ENCODE measurements around the gene STARD5.
"Not testable (repeated sequence)": the region's sequence is repeated elsewhere in the genome, so short reads cannot be mapped to it uniquely, and the experiment has no call there.

STARD5 gene

GRCh38 chr15:81323944-81324881 lies at the start of gene STARD5:
Gene STARD5, minus strand, starts transcription at chr15:81324141. Its CDS starts 42 bp downstream, at chr15:81324099.
- peak; percentile 99 for DNase-seq (ENCODE audit: low read depth, low spot score)

DNA sequence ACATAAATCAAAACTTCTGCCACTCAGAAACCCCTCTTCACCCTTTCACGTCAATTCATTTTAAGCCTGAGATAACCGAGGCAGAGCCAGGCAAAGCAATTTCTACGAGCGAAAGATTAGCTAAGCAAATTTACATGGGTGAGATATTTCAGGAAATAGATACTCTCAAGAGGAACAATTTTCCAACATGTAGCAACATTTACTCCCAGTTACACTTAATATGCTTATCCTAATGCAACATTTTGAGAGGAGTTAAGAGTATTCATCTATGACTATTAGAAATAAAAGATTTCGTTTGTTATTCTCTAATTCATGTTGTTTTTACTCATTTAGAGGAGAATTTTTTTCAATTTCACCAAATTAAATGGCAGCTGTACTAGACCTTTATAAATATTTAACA lies 49.2 kb upstream of the STARD5 start:
- DNase-seq (ENCODE audit: low read depth, low spot score): no peak

GRCh38 chr15:81372575-81372974 lies 48.6 kb upstream of the STARD5 start:
- no peak for DNase-seq (ENCODE audit: low read depth, low spot score)

GRCh38 chr15:81363718-81364500 lies 40.0 kb upstream of the STARD5 start:
- DNase-seq (ENCODE audit: low read depth, low spot score): no peak

- no peak for DNase-seq (ENCODE audit: low read depth, low spot score)
Observed at GRCh38 chr15:81363276-81363675, 39.3 kb upstream of the STARD5 start.

- DNase-seq (ENCODE audit: low read depth, low spot score): no peak
Observed at GRCh38 chr15:81362790-81363189, 38.8 kb upstream of the STARD5 start.

GRCh38 chr15:81361891-81362290 lies 38.0 kb upstream of the STARD5 start:
- no peak for DNase-seq (ENCODE audit: low read depth, low spot score)

- no peak for DNase-seq (ENCODE audit: low read depth, low spot score)
Observed at GRCh38 chr15:81360491-81360890, 36.5 kb upstream of the STARD5 start.

GRCh38 chr15:81358248-81358647 lies 34.3 kb upstream of the STARD5 start:
- no peak for DNase-seq (ENCODE audit: low read depth, low spot score)

- DNase-seq (ENCODE audit: low read depth, low spot score): no peak
Observed at GRCh38 chr15:81357180-81357686, 33.3 kb upstream of the STARD5 start.

GRCh38 chr15:81356252-81356651 lies 32.3 kb upstream of the STARD5 start:
- no peak for DNase-seq (ENCODE audit: low read depth, low spot score)

DNA sequence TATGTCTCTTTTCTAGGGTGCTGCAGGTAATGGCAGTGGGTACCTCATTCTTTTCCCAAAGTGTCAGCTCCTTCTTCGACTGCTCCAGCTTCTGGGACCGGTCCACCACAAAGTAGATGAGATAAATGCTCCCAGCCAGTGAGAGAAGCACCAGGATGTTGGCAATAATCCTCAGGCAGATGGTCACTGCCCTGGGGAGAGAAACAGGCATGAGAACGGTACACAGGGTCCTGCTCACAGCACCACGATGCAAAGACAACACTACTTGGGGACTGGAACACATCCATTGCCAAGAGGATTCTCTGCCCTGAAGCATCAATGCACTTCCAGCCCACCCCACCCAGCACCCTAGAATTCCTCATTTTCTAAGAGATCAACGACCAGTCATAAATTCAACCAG lies 27.7 kb upstream of the STARD5 start:
- no peak for DNase-seq (ENCODE audit: low read depth, low spot score)

- no peak for DNase-seq (ENCODE audit: low read depth, low spot score)
Observed at GRCh38 chr15:81349271-81349670, 25.3 kb upstream of the STARD5 start.

DNA sequence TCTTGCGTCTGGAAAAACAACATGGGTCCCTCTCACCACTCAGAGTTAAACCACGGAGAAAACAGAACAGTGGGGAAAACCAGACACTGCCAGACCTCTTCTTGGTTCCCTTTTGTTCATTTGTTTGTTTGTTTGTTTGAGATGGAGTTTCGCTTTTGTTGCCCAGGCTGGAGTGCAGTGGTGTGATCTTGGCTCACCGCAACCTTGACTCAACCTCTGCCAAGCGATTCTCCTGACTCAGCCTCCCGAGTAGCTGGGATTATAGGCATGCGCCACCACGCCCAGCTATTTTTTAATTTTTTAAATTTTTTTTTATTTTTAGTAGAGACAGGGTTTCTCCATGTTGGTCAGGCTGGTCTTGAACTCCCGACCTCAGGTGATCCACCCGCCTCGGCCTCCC lies 24.8 kb upstream of the STARD5 start:
- not testable (repeated sequence) for DNase-seq (ENCODE audit: low read depth, low spot score)

- DNase-seq (ENCODE audit: low read depth, low spot score): no peak
Observed at GRCh38 chr15:81347910-81348309, 24.0 kb upstream of the STARD5 start.

GRCh38 chr15:81346611-81347010 lies 22.7 kb upstream of the STARD5 start:
- no peak for DNase-seq (ENCODE audit: low read depth, low spot score)

DNA sequence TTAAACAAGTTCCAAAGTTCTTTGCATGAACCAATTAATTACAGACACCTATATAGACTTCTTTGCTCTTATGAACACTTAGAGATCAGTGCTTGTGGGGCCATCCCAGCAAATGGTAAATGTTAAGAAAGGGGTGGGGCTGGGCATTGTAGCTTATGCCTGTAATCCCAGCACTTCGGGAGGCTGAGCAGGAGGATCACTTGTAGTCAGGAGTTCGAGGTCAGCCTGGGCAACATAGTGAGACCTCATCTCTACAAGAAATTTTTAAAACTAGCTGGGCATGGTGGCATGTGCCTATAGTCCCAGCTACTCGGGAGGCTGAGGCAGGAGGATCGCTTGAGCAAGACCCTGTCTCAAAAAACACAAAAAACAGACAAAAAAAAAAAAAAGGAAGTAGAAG lies 19.4 kb upstream of the STARD5 start:
- no peak for DNase-seq (ENCODE audit: low read depth, low spot score)

GRCh38 chr15:81341351-81341750 lies 17.4 kb upstream of the STARD5 start:
- no peak for DNase-seq (ENCODE audit: low read depth, low spot score)

GRCh38 chr15:81339851-81340250 lies 15.9 kb upstream of the STARD5 start:
- no peak for DNase-seq (ENCODE audit: low read depth, low spot score)

GRCh38 chr15:81339321-81339720 lies 15.4 kb upstream of the STARD5 start:
- no peak for DNase-seq (ENCODE audit: low read depth, low spot score)

- DNase-seq (ENCODE audit: low read depth, low spot score): no peak
Observed at GRCh38 chr15:81338170-81339007, 14.4 kb upstream of the STARD5 start.

Data from ELF-1 (cell line).